HG03039 (cell line): Measurements from ENCODE around the gene CDC42BPA.

Source experiments
- ATAC-seq: cut with Tn5 transposase; IDR thresholded peaks from one replicate; pipeline ENCODE4 v1.9.1; 2021; ENCODE audit warnings: mild to moderate bottlenecking, moderate library complexity; ENCODE audit not compliant: unreplicated experiment

Gene CDC42BPA

GRCh38 chr1:227072991-227073390 lies 245.3 kb downstream of the CDC42BPA start:
- ATAC-seq, result no peak

GRCh38 chr1:227071895-227072587 lies 246.3 kb downstream of the CDC42BPA start:
- ATAC-seq, result no peak

- no peak for ATAC-seq
Measured at GRCh38 chr1:227070638-227071285, 247.5 kb downstream of the CDC42BPA start.

GRCh38 chr1:227069490-227069889 lies 248.8 kb downstream of the CDC42BPA start:
- no peak for ATAC-seq

GRCh38 chr1:227068883-227069282 lies 249.4 kb downstream of the CDC42BPA start:
- no peak for ATAC-seq

GRCh38 chr1:227066999-227067398 lies 251.3 kb downstream of the CDC42BPA start:
- ATAC-seq, result no peak

- ATAC-seq, result no peak
Measured at GRCh38 chr1:227065311-227065710, 253.0 kb downstream of the CDC42BPA start.

- ATAC-seq, result no peak
Measured at GRCh38 chr1:227062306-227062705, 256.0 kb downstream of the CDC42BPA start.

GRCh38 chr1:227059076-227059475 lies 259.2 kb downstream of the CDC42BPA start:
- ATAC-seq, result no peak

GRCh38 chr1:227058321-227058751 lies 260.0 kb downstream of the CDC42BPA start:
- ATAC-seq, result no peak

- no peak for ATAC-seq
Measured at GRCh38 chr1:227049253-227049652, 269.0 kb downstream of the CDC42BPA start.

GRCh38 chr1:227043755-227044154 lies 274.5 kb downstream of the CDC42BPA start:
- no peak for ATAC-seq

GRCh38 chr1:227042292-227042691 lies 276.0 kb downstream of the CDC42BPA start:
- no peak for ATAC-seq

GRCh38 chr1:227038401-227038800 lies 279.9 kb downstream of the CDC42BPA start:
- no peak for ATAC-seq

- no peak for ATAC-seq
Measured at GRCh38 chr1:227037121-227037520, 281.2 kb downstream of the CDC42BPA start.

- ATAC-seq, result no peak
Measured at GRCh38 chr1:227035316-227035715, 283.0 kb downstream of the CDC42BPA start.

GRCh38 chr1:227033880-227034279 lies 284.4 kb downstream of the CDC42BPA start:
- no peak for ATAC-seq

GRCh38 chr1:227032396-227032795 lies 285.9 kb downstream of the CDC42BPA start:
- no peak for ATAC-seq

- no peak for ATAC-seq
Measured at GRCh38 chr1:227016990-227017389, 301.3 kb downstream of the CDC42BPA start.

- no peak for ATAC-seq
Measured at GRCh38 chr1:227010645-227011044, 307.6 kb downstream of the CDC42BPA start.

GRCh38 chr1:227009937-227010336 lies 308.4 kb downstream of the CDC42BPA start:
- no peak for ATAC-seq

- ATAC-seq, result no peak
Measured at GRCh38 chr1:227006226-227006796, 312.0 kb downstream of the CDC42BPA start.
